Epithelial cell of prostate (primary cell): ENCODE data around the gene OPN3.

Source experiments
- DNase-seq: peaks from one replicate; pipeline ENCODE4 v3.0.0-alpha.2; 2011; ENCODE audit warnings: low read depth, low spot score
- H3K27ac ChIP-seq: fragments of 450-650 bp; 2 replicates; pipeline ENCODE4 v1.5.1; 2017; ENCODE audit warnings: mild to moderate bottlenecking

Gene OPN3

GRCh38 chr1:241596633-241597032 is 43.5 kb downstream of the OPN3 start:
- H3K27ac ChIP-seq, result no peak overlapping the region
- no peak for DNase-seq

DNA sequence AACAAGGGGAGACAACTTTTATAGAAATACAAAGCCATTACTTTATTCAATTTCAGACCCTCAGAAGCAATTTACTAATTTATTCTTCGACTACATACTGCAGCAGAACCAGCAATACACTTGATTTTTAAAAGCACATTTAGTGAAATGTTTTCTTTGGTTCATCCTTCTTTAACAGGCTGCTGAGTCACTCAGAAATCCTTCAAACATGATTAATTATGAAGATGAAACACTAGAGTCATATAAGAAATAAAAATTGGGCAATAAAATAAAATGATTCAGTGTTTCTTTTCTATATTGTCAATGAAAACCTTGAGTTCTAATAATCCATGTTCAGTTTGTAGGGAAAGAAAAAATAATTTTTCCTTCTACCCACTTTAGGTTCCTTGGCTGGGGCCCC is 47.0 kb downstream of the OPN3 start:
- peak overlapping the region; percentile 84 for H3K27ac ChIP-seq
- DNase-seq, result no peak

DNA sequence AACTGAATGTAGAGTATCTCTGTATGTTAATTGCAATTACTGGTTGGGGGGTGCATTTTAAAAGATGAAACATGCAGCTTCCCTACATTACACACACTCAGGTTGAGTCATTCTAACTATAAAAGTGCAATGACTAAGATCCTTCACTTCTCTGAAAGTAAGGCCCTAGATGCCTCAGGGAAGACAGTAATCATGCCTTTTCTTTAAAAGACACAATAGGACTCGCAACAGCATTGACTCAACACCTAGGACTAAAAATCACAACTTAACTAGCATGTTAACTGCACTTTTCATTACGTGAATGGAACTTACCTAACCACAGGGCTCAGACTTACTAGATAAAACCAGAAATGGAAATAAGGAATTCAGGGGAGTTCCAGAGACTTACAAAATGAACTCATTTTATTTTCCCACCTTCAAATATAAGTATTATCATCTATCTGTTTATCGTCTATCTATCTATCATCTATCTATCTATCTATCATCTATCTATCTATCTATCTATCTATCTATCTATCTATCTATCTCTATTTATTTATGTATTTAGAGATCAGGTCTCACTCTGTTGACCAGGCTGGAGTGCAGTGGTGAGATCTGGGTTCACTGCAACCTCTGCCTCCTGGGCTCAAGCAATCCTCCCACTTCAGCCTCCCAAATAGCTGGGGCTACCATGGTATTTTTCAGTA is 47.8 kb downstream of the OPN3 start:
- DNase-seq, result peak; percentile 97
- H3K27ac ChIP-seq, result peak overlapping the region; percentile 84

DNA sequence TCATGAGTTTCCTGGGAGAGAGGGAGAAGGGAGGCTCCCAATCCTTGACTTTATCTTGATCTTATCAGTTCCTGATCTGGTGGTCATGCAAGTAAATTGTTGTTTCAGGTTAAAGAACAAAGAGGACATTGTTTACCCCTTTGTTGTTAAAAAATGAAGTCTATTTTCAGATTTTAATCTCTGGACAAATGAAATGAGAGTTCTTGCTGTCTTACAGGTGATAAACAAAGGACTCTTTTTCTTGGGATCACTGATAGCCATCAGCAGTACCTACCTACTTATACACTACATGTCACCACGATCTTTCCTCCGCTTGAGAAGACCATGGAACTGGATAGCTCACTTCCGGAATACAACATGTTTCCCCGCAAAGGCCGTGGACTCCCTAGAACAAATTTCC is 48.4 kb downstream of the OPN3 start:
- no peak for DNase-seq
- H3K27ac ChIP-seq, result peak overlapping the region; percentile 84

DNA sequence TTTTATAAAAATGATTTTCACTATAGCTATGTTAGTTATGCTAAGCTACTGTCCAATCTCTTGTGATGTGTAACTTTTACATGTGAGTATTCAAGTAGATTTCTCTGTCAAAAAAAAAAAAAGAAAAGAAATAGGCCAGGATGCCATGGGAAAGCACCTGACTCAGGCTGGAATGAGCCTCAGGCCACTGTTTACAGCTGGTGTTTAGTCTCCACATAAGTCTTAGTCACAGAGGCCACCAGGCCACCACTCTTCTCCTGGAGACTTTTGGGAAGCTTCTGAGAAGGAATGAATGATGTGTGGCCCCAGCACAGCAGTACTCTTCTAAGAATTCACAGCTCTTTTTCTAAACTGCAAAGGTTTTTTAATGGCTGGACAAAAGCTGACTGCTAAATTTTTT is 48.9 kb downstream of the OPN3 start:
- DNase-seq, result peak; percentile 88
- peak overlapping the region; percentile 84 for H3K27ac ChIP-seq

DNA sequence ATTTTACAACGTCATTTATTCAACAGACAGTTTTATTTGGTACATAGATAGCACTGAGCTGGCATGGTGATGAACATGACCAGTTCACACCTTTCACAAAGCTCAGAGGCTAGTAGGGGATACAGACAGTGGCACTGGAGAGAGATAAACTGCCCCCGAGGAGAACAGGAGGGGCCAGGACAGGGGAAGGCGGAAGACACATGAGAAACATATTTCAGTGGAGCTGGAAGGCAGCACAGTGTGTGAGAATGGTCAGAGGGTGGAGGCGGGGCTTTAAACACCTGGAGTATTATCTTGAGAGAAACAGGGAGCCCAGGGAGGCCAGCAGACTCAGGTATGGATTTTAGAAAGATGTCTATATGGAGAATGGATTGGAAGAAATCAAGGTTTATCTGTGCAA is 49.5 kb downstream of the OPN3 start:
- peak overlapping the region; percentile 84 for H3K27ac ChIP-seq
- DNase-seq, result no peak

- no peak for DNase-seq
- H3K27ac ChIP-seq, result no peak overlapping the region
These were observed 50.6 kb downstream of the OPN3 start for GRCh38 chr1:241589521-241589920.

GRCh38 chr1:241586905-241587512 is 53.2 kb downstream of the OPN3 start:
- no peak for DNase-seq

DNA sequence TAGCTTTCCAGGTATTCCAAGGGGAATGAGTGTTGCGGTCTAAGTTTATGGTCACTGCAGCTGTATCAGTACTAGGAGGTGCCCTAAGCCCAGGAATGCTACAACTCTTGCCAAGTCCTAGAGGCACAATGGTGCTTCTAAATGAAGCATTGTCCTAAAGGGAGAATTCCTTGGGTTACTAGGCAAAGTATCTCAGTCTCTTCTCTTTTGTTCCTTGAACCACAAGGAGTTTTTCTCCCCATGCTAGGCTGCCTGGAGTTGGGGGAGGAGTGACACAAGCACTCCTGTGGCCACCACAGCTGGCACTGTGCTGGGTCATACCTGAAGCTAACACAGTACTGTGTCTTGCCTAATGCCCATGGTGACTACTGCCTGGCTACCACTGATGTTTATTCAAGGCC is 57.2 kb downstream of the OPN3 start:
- H3K27ac ChIP-seq, result peak overlapping the region; percentile 61

More at GRCh38 chr1:241586905-241587512, 53.2 kb downstream of the OPN3 start:
- no peak overlapping the region for H3K27ac ChIP-seq

GRCh38 chr1:241579434-241579833 is 60.7 kb downstream of the OPN3 start:
- peak; percentile 22 for DNase-seq
- no peak overlapping the region for H3K27ac ChIP-seq

More for the DNA sequence above, 57.2 kb downstream of the OPN3 start:
- peak; percentile 79 for DNase-seq

- DNase-seq, result no peak
- H3K27ac ChIP-seq, result no peak overlapping the region
These were observed 66.0 kb downstream of the OPN3 start for GRCh38 chr1:241574154-241574553.

DNA sequence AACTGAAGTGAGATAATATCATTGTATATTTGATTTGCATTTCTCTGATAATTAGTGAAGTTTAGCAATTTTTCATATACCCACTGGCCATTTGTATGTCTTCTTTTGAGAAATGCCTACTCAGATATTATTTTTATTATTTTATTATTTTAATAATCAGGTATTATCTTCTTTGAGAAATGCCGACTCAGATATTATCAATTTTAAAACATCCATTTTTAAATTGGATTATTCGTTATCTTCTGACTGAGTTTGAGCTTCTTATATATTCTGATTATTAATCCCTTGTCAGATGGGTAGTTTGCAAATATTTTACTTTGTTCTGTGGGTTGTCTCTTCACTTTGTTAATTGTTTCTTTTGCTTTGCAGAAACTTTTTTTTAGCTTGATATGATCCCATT is 70.3 kb downstream of the OPN3 start:
- no peak for DNase-seq
- H3K27ac ChIP-seq, result no peak overlapping the region

- DNase-seq, result no peak
- no peak overlapping the region for H3K27ac ChIP-seq
These were observed 79.4 kb downstream of the OPN3 start for GRCh38 chr1:241560849-241561187.

DNA sequence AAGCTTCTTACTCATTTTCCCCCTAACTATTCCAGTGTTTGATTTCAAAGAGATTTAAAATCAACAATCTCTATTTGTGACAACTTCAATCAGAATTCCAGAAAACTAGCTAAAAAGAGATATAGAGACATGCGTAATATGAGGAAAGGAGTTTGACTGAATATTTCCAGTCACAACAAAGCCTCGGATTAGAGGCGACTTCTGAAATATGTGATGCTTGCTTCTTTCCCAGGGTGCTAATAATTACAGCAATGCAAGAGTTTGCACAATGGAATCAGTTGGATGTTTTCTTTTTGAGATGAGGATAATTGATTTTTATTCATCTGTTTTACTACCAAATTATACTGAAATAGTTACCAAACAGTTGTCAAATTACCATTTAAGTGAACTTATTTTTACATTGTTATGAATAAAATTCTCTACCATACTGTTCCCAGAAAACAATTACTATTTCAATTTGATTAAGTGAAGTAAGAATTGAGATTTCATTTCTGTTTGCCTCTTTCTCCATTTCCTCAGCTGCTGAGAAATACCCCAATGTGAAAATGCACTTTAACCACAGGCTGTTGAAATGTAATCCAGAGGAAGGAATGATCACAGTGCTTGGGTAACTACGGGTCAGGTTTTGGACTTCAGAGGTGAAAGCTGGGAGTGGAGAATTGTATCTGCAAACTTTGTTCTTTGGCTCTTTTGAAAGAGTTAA is 79.9 kb downstream of the OPN3 start:
- DNase-seq, result no peak

DNA sequence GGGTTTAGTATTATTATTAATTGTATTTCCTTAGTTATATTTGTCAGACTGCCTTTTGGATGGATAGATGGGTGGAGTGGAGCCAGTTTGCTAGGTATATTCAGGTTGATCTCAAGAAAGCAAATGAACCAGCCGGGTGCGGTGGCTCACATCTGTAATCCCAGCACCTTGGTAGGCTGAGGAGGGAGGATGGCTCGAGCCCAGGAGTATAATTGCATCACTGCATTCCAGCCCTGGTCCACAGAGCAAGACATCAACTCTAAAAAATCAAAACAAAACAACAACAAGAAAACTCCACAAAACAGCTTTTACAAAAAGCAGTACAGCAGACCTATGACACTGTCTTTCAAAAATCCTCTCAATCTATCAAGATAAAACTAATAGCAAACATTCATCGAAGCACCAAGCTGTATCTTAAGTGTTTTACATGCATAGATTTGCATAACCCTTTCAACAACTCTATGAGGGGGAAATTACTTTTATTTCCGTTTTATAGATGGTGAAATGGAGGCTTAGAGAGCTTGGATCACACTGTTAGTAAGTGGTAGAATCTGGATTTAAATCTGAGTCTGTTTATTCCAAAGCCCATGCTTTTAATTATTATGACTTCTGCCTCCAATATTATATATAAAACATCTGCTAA is 82.5 kb downstream of the OPN3 start:
- no peak overlapping the region for H3K27ac ChIP-seq
- DNase-seq, result no peak

More for the DNA sequence above, 79.9 kb downstream of the OPN3 start:
- no peak overlapping the region for H3K27ac ChIP-seq

GRCh38 chr1:241557031-241557430 is 83.1 kb downstream of the OPN3 start:
- H3K27ac ChIP-seq, result no peak overlapping the region
- DNase-seq, result no peak

DNA sequence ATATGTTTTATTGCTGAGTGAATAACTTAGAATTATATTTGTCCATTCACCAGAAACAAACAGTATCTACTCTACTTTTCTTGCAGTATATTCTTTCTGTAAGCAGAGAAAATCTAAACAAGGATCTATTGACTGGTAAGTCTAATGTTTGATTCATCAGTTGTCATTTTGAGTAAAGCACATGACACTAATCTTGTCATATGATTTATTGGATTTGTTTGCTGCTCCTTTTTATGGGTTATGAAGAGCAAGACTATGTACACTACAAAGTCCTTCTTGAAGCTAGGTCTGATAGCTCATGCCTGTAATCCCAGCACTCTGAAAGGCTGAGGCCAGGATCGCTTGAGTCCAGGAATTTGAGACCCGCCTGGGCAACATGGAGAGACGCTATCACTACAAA is 84.6 kb downstream of the OPN3 start:
- no peak for DNase-seq
- H3K27ac ChIP-seq, result no peak overlapping the region

DNA sequence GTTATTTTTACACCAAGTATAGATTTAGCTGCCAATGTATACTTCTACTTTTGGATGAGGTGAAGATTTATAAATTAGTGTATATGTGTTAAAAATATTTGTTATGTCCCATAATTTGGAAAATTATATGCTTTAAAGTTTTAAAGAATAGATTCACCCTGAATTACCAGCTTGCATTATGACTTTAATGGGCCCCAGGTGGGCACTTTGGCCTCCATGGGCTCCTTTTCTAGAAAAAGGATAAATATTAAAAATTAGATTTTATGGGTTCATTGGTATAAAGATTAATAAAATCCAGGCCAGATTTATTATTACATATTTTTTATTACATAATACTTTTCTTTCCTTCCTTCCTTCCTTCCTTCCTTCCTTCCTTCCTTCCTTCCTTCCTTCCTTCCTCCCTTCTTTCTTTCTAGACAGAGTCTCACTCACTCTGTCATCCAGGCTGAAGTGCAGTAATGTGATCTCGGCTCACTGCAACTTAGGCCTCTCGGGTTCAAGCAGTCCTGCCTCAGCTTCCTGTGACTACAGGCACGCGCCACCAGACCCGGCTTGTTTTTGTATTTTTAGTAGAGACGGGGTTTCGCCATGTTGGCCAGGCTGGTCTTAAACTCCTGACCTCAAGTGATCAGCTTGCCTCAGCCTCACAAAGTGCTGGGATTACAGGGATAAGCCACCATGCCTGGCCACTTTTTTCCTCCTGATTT is 86.1 kb downstream of the OPN3 start:
- DNase-seq, result no peak
- no peak overlapping the region for H3K27ac ChIP-seq

GRCh38 chr1:241551759-241552638 is 88.2 kb downstream of the OPN3 start:
- H3K27ac ChIP-seq, result no peak overlapping the region

GRCh38 chr1:241550318-241550717 is 89.9 kb downstream of the OPN3 start:
- DNase-seq, result no peak
- no peak overlapping the region for H3K27ac ChIP-seq

More at GRCh38 chr1:241551759-241552638, 88.2 kb downstream of the OPN3 start:
- DNase-seq, result no peak
